Dendritic cell treated with granulocyte-macrophage colony-stimulating factor and Interleukin-4, amounts not matched to agents 40 ng/mL and 50 ng/mL, for 4 days (primary cell): ENCODE measurements around the gene SH3PXD2A.

Experiments
- H3K27ac Mint-ChIP-seq: one replicate; pipeline ENCODE4 v1.8.0; 2022; ENCODE audit warnings: mild to moderate bottlenecking, mixed read lengths
- H3K27me3 Mint-ChIP-seq: one replicate; pipeline ENCODE4 v1.8.0; 2022; ENCODE audit warnings: mild to moderate bottlenecking, mixed read lengths
- H3K36me3 Mint-ChIP-seq: one replicate; pipeline ENCODE4 v1.8.0; 2022; ENCODE audit warnings: low read depth, mixed read lengths
- H3K4me1 Mint-ChIP-seq: one replicate; pipeline ENCODE4 v1.8.0; 2022; ENCODE audit warnings: low read depth, mixed read lengths
- H3K4me3 Mint-ChIP-seq: one replicate; pipeline ENCODE4 v1.8.0; 2022; ENCODE audit warnings: mild to moderate bottlenecking, moderate library complexity, mixed read lengths
- H3K9me3 Mint-ChIP-seq: one replicate; pipeline ENCODE4 v1.8.0; 2022; ENCODE audit warnings: mixed read lengths
- intact Hi-C: fragments of 100-400 bp; cut with micrococcal nuclease; formaldehyde crosslinking; loops from one replicate; pipeline ENCODE4 v1.15.0; 2022

The SH3PXD2A gene

GRCh38 chr10:103576862-103577261 is 278.5 kb downstream of the SH3PXD2A start:
- H3K27me3 Mint-ChIP-seq: peaks cover 11% of the 10 kb centered on the region
- H3K4me3 Mint-ChIP-seq: no peak overlapping the region
- H3K27ac Mint-ChIP-seq: no peak overlapping the region
- no peaks in the 10 kb centered on the region for H3K36me3 Mint-ChIP-seq
- no peaks in the 10 kb centered on the region for H3K9me3 Mint-ChIP-seq
- intact Hi-C loops: no loop called here
- no peaks in the 10 kb centered on the region for H3K4me1 Mint-ChIP-seq

DNA sequence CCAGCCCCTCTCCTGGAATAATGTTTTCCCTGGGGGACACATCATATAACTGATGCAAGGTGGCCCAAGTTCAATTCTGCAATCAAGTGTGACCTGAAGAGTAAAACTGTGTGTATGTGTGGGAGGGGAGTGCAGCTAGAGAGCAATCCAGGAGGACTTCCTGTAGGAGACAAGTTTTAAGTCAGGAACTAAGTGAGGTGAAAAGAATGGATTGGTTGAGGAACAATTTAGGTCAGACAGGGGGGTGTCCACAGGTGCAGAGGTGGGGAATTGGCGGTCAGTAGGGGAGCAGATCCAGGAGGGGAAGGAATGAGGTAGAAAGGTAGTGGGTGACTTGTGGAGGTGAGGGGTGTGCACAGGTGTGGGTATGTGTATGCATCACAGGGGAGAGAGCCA is 279.3 kb downstream of the SH3PXD2A start:
- Mint-ChIP-seq H3K9me3 (no peaks in the 10 kb centered on the region), H3K27ac (no peak overlapping the region), H3K4me1 (no peaks in the 10 kb centered on the region)

DNA sequence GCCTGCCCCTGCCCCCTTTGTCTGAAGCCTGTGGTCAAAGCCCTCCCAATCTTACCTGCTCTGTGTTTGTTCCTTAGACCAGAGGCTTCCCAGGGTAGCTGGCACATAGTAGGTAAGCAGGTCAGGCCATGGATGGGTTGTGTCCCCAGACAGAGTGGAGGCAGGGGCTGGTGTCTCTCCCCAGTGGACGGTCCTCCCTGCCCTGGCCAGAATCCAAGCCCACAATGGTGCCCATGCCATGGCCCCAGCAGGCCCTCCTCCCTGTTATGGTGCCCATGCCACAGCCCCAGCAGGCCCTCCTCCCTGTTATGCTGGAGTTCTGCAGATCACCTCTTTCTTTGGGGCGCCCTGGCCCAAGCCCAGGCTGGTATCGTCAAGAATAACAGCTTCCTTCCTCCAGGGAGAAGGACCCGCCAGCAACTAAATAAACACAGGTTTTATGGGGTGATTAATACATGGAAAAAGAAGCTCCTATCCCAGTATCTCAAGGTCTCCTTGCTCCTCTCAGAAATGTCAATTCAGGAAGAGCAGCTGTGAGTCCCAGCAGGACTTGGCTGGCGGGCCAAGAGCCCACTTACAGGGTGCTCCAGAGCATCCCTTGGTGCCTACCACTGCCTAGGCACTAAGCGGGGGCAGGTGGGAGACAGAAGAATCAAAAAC is 279.8 kb downstream of the SH3PXD2A start:
- Mint-ChIP-seq H3K36me3 (no peaks in the 10 kb centered on the region), H3K27ac (no peak overlapping the region), H3K4me1 (no peaks in the 10 kb centered on the region), H3K9me3 (no peaks in the 10 kb centered on the region), H3K4me3 (no peak overlapping the region), H3K27me3 (peaks cover 11% of the 10 kb centered on the region)
- intact Hi-C loops: no loop called here

More for the DNA sequence above, 279.3 kb downstream of the SH3PXD2A start:
- intact Hi-C loops: no loop called here
- no peaks in the 10 kb centered on the region for H3K36me3 Mint-ChIP-seq
- H3K27me3 Mint-ChIP-seq: peaks cover 11% of the 10 kb centered on the region
- H3K4me3 Mint-ChIP-seq: no peak overlapping the region

- intact Hi-C loops: no loop called here
- peaks cover 11% of the 10 kb centered on the region for H3K27me3 Mint-ChIP-seq
- H3K4me1 Mint-ChIP-seq: peaks cover 5% of the 10 kb centered on the region
- no peaks in the 10 kb centered on the region for H3K36me3 Mint-ChIP-seq
- H3K4me3 Mint-ChIP-seq: no peak overlapping the region
- H3K27ac Mint-ChIP-seq: no peak overlapping the region
- no peaks in the 10 kb centered on the region for H3K9me3 Mint-ChIP-seq
Observed at GRCh38 chr10:103574097-103575061, 281.0 kb downstream of the SH3PXD2A start.

GRCh38 chr10:103573205-103573487 is 282.2 kb downstream of the SH3PXD2A start:
- Mint-ChIP-seq H3K27ac (no peak overlapping the region), H3K9me3 (no peaks in the 10 kb centered on the region), H3K27me3 (peaks cover 11% of the 10 kb centered on the region), H3K4me3 (no peak overlapping the region), H3K36me3 (no peaks in the 10 kb centered on the region), H3K4me1 (peaks cover 5% of the 10 kb centered on the region)
- intact Hi-C loops: no loop called here

DNA sequence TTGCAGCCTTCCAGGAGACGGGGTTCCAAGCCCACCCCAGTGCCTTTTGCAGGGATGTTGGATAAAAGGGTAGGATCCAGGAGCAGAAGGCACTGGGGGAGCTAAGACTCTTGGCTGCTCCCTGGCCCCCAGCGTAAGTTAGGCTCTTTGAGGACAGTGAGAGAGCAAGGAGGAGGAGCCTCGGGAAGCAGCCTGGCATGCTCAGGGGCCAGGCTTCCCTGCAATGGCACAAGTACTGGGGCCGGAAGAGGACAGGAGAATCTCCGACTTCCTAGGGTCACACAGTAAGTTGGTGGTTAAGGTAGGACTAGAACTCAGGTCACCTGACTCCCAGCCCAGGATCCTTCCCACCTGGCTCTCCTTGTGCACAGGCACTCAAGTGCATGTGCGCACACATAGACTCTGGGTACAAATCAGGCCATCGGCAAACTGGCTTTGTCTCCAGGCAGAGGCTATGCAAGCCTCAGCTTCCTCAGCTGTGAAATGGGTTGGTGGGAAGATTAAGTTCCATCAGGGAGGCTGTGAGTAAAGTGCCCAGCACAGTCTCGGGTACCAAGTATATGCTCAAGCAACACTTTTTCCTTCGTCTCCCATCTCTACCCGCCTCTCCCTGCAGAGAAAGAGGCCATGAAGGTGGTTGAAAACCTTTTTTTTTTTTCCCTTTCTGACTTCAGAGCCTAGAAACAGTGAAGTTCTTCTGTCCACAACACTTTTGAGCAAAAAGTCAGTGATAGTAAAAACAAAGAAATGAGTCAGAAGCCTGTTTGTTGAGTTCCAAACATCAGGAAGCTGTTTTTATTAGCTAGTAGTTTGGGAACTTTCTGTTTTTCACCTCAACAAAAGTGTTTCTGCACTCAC is 282.8 kb downstream of the SH3PXD2A start:
- H3K4me3 Mint-ChIP-seq: no peak overlapping the region
- intact Hi-C loops: no loop called here

DNA sequence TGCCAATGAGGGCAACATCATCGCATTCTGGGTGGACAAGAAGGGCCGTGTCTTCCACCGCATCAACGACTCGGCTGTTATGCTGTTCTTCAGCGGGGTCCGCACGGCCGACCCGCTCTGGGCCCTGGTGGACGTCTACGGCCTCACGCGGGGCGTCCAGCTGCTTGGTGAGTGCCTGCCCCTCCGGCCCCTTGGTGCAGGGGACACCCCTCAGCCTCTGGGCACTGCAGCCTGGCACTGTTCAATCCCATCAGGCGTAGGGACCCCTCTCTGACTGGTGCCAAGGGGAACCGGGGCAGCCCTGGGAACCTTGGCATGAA is 283.8 kb downstream of the SH3PXD2A start:
- Mint-ChIP-seq H3K27ac (no peak overlapping the region), H3K36me3 (no peaks in the 10 kb centered on the region), H3K4me1 (peaks cover 5% of the 10 kb centered on the region), H3K4me3 (no peak overlapping the region), H3K9me3 (no peaks in the 10 kb centered on the region), H3K27me3 (peaks cover 9% of the 10 kb centered on the region)
- intact Hi-C loops: no loop called here

More for the DNA sequence above, 282.8 kb downstream of the SH3PXD2A start:
- peaks cover 5% of the 10 kb centered on the region for H3K4me1 Mint-ChIP-seq
- H3K27me3 Mint-ChIP-seq: peaks cover 11% of the 10 kb centered on the region
- H3K36me3 Mint-ChIP-seq: no peaks in the 10 kb centered on the region
- H3K27ac Mint-ChIP-seq: no peak overlapping the region
- H3K9me3 Mint-ChIP-seq: no peaks in the 10 kb centered on the region

GRCh38 chr10:103570844-103571655 is 284.3 kb downstream of the SH3PXD2A start:
- Mint-ChIP-seq H3K27ac (no peak overlapping the region), H3K4me1 (peaks cover 5% of the 10 kb centered on the region), H3K27me3 (peaks cover 9% of the 10 kb centered on the region), H3K36me3 (no peaks in the 10 kb centered on the region), H3K9me3 (no peaks in the 10 kb centered on the region), H3K4me3 (no peak overlapping the region)
- intact Hi-C loops: no loop called here

GRCh38 chr10:103569896-103570295 is 285.5 kb downstream of the SH3PXD2A start:
- intact Hi-C loops: no loop called here
- Mint-ChIP-seq H3K27ac (no peak overlapping the region), H3K4me3 (no peak overlapping the region), H3K27me3 (peaks cover 10% of the 10 kb centered on the region), H3K36me3 (no peaks in the 10 kb centered on the region), H3K9me3 (no peaks in the 10 kb centered on the region), H3K4me1 (peaks cover 5% of the 10 kb centered on the region)

- H3K4me3 Mint-ChIP-seq: no peak overlapping the region
- intact Hi-C loops: no loop called here
- no peaks in the 10 kb centered on the region for H3K36me3 Mint-ChIP-seq
- no peak overlapping the region for H3K27ac Mint-ChIP-seq
- H3K9me3 Mint-ChIP-seq: no peaks in the 10 kb centered on the region
- H3K27me3 Mint-ChIP-seq: peaks cover 10% of the 10 kb centered on the region
- H3K4me1 Mint-ChIP-seq: peaks cover 5% of the 10 kb centered on the region
Observed at GRCh38 chr10:103568505-103568904, 286.9 kb downstream of the SH3PXD2A start.

DNA sequence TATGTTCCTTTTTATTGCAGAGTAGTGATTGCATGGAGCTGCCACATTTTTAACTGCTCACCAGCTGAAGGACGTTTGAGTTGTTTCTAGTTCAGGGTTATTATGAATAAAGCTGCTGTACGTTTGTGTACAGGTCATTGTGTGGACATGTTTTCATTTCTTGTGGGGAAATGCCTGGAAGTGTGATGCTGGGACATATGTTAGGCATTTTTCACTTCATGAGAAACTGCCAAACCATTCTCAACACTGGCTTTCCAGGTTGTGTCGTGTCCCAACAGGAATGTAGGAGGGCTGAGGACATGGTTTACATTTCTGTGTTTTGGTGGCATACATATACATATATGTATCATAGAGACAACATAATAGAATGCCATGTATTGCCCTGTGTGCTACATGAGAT is 288.8 kb downstream of the SH3PXD2A start:
- Mint-ChIP-seq H3K36me3 (no peaks in the 10 kb centered on the region), H3K9me3 (no peaks in the 10 kb centered on the region), H3K27ac (no peak overlapping the region), H3K27me3 (peaks cover 6% of the 10 kb centered on the region), H3K4me1 (peaks cover 5% of the 10 kb centered on the region), H3K4me3 (no peak overlapping the region)
- intact Hi-C loops: no loop called here

- intact Hi-C loops: no loop called here
- Mint-ChIP-seq H3K27ac (no peak overlapping the region), H3K4me3 (no peak overlapping the region)
Observed at GRCh38 chr10:103564776-103565520, 290.4 kb downstream of the SH3PXD2A start.

GRCh38 chr10:103564116-103564501 is 291.3 kb downstream of the SH3PXD2A start:
- no peak overlapping the region for H3K27ac Mint-ChIP-seq
- peaks cover 9% of the 10 kb centered on the region for H3K27me3 Mint-ChIP-seq
- no peaks in the 10 kb centered on the region for H3K36me3 Mint-ChIP-seq
- intact Hi-C loops: no loop called here
- peaks cover 6% of the 10 kb centered on the region for H3K9me3 Mint-ChIP-seq
- peaks cover 3% of the 10 kb centered on the region for H3K4me1 Mint-ChIP-seq
- no peak overlapping the region for H3K4me3 Mint-ChIP-seq

More at GRCh38 chr10:103564776-103565520, 290.4 kb downstream of the SH3PXD2A start:
- Mint-ChIP-seq H3K4me1 (peaks cover 2% of the 10 kb centered on the region), H3K27me3 (peaks cover 7% of the 10 kb centered on the region), H3K9me3 (peaks cover 6% of the 10 kb centered on the region), H3K36me3 (no peaks in the 10 kb centered on the region)
